GM23248 (cell line): ENCODE results near the gene HTT.

Experiments
- EZH2 ChIP-seq: fragments of 200-600 bp; sonication (generic); IDR thresholded peaks from 2 replicates; pipeline ENCODE4 v1.6.1; 2018; ENCODE audit warnings: antibody characterized with exemption, mild to moderate bottlenecking; ENCODE audit not compliant: insufficient read depth, poor library complexity, severe bottlenecking
- EZH2phosphoT487 ChIP-seq: fragments of 200-600 bp; sonication (generic); IDR thresholded peaks from 2 replicates; pipeline ENCODE4 v1.6.1; 2018; ENCODE audit warnings: antibody characterized with exemption, moderate library complexity, mild to moderate bottlenecking, low read depth; ENCODE audit not compliant: insufficient read depth

DNA sequence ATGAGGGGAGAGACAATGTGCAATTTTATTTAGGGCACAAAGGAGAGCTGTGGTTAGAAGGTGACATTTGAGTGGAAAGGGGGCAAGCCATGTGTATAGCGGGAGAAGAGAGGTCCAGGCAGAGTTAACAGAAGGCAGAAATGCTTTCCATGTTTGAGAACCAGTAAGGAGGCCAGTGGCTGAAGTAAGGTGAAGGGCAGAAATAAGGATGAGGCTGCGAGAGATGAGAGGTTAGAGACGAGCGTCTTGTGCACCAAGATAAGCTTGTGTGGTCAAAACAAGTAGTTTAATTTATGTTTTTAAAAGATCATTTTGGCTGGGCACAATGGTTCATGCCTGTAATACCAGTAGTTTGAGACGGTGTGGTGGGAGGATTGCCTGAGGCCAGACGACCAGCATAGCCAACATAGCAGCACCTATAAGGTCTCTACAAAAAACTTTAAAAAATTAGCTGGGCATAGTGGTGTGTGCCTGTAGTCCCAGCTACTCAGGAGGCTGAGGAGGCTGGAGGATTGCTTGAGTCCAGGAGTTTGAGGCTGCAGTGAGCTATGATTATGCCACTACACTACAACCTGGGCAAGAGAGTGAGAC lies 8.5 kb downstream of the HTT start:
- TF ChIP-seq EZH2 (no peak), EZH2phosphoT487 (no peak)
